WTC11 (cell line): ENCODE measurements around the gene DGCR2. TPM values are rescaled to one million over a fixed set of nuclear protein-coding genes. Genes with fewer than 3 reads are reported as not detected.

Source experiments
- ATAC-seq: fragments of 200-7000 bp; cut with Tn5 transposase; 2 replicates; pipeline ENCODE4 v1.10.0; 2021; ENCODE audit warnings: mild to moderate bottlenecking, moderate library complexity
- CTCF ChIA-PET: fragments of 300-600 bp; sonication (Branson Sonifier 250); formaldehyde crosslinking; loops from one replicate; lab custom pipeline; 2021; ENCODE audit warnings: antibody characterized with exemption; lab: Charles Lee
- POLR2A ChIA-PET: fragments of 350-600 bp; sonication (Branson Sonifier 250); formaldehyde crosslinking; loops from one replicate; lab custom pipeline; 2021; ENCODE audit warnings: antibody characterized with exemption; lab: Charles Lee
- DNase-seq: peaks from one replicate; pipeline ENCODE4 v3.0.0; 2021; ENCODE audit warnings: low spot score
- H3K27ac Mint-ChIP-seq: 2 replicates; pipeline ENCODE4 v1.8.0; 2021; ENCODE audit warnings: mixed read lengths
- H3K27me3 Mint-ChIP-seq: 2 replicates; pipeline ENCODE4 v1.8.0; 2021; ENCODE audit warnings: low read depth, mild to moderate bottlenecking, moderate library complexity, mixed read lengths
- H3K36me3 Mint-ChIP-seq: 2 replicates; pipeline ENCODE4 v1.8.0; 2021; ENCODE audit warnings: mixed read lengths
- H3K4me1 Mint-ChIP-seq: 2 replicates; pipeline ENCODE4 v1.8.0; 2022; ENCODE audit warnings: mixed read lengths
- H3K4me3 Mint-ChIP-seq: 2 replicates; pipeline ENCODE4 v1.8.0; 2021; ENCODE audit warnings: mild to moderate bottlenecking, moderate library complexity, mixed read lengths
- H3K9me3 Mint-ChIP-seq: 2 replicates; pipeline ENCODE4 v1.8.0; 2021; ENCODE audit warnings: mixed read lengths
- AR ChIP-seq: fragments of 250-450 bp; sonication (Bioruptor Pico); IDR thresholded peaks from 2 replicates; pipeline ENCODE4 v1.9.0; 2021; ENCODE audit warnings: mild to moderate bottlenecking
- E2F1 ChIP-seq: sonication (generic); formaldehyde crosslinking; IDR thresholded peaks from 2 replicates; pipeline ENCODE4 v1.8.0; 2022; ENCODE audit warnings: mild to moderate bottlenecking, missing genetic modification reagents
- ESRRA ChIP-seq: sonication (generic); formaldehyde crosslinking; IDR thresholded peaks from 2 replicates; pipeline ENCODE4 v1.8.1; 2022; ENCODE audit warnings: mild to moderate bottlenecking, missing genetic modification reagents, borderline replicate concordance
- ETV6 ChIP-seq: sonication (generic); formaldehyde crosslinking; IDR thresholded peaks from 2 replicates; pipeline ENCODE4 v1.8.1; 2022; ENCODE audit warnings: mild to moderate bottlenecking, missing genetic modification reagents
- FOXJ3 ChIP-seq: sonication (generic); formaldehyde crosslinking; IDR thresholded peaks from 2 replicates; pipeline ENCODE4 v1.9.0; 2021; ENCODE audit warnings: missing genetic modification reagents, mild to moderate bottlenecking, borderline replicate concordance
- FOXP1 ChIP-seq: sonication (generic); formaldehyde crosslinking; IDR thresholded peaks from 2 replicates; pipeline ENCODE4 v1.8.0; 2022; ENCODE audit warnings: missing genetic modification reagents, mild to moderate bottlenecking, moderate library complexity, borderline replicate concordance
- GRHL2 ChIP-seq: fragments of 250-450 bp; sonication (Bioruptor Pico); IDR thresholded peaks from 2 replicates; pipeline ENCODE4 v1.8.0; 2022; ENCODE audit warnings: mild to moderate bottlenecking, moderate library complexity; ENCODE audit not compliant: insufficient replicate concordance, severe bottlenecking
- HMGXB4 ChIP-seq: sonication (generic); formaldehyde crosslinking; IDR thresholded peaks from 2 replicates; pipeline ENCODE4 v1.8.1; 2023; ENCODE audit warnings: mild to moderate bottlenecking, moderate library complexity, missing genetic modification reagents
- NR1H2 ChIP-seq: sonication (generic); formaldehyde crosslinking; IDR thresholded peaks from 2 replicates; pipeline ENCODE4 v1.9.0; 2021; ENCODE audit warnings: mild to moderate bottlenecking, moderate library complexity, missing genetic modification reagents
- PRDM15 ChIP-seq: sonication (generic); formaldehyde crosslinking; IDR thresholded peaks from 2 replicates; pipeline ENCODE4 v1.8.0; 2022; ENCODE audit warnings: missing genetic modification reagents
- RORB ChIP-seq: fragments of 250-450 bp; sonication (Bioruptor Pico); IDR thresholded peaks from 2 replicates; pipeline ENCODE4 v1.9.0; 2021; ENCODE audit warnings: mild to moderate bottlenecking
- SMAD3 ChIP-seq: sonication (generic); formaldehyde crosslinking; IDR thresholded peaks from 2 replicates; pipeline ENCODE4 v1.8.0; 2022; ENCODE audit warnings: missing genetic modification reagents, mild to moderate bottlenecking, borderline replicate concordance
- SP1 ChIP-seq: sonication (generic); formaldehyde crosslinking; conservative IDR thresholded peaks from 2 replicates; pipeline ENCODE4 v1.8.1; 2022; ENCODE audit warnings: missing genetic modification reagents
- ZBTB21 ChIP-seq: sonication (generic); formaldehyde crosslinking; IDR thresholded peaks from 2 replicates; pipeline ENCODE4 v1.8.1; 2023; ENCODE audit warnings: mild to moderate bottlenecking, missing genetic modification reagents, borderline replicate concordance
- ZNF232 ChIP-seq: sonication (generic); formaldehyde crosslinking; IDR thresholded peaks from 2 replicates; pipeline ENCODE4 v1.8.0; 2022; ENCODE audit warnings: mild to moderate bottlenecking, missing genetic modification reagents
- ZNF317 ChIP-seq: sonication (generic); formaldehyde crosslinking; IDR thresholded peaks from 2 replicates; pipeline ENCODE4 v1.8.1; 2023; ENCODE audit warnings: low read depth, mild to moderate bottlenecking, moderate library complexity, missing genetic modification reagents, borderline replicate concordance
- ZNF396 ChIP-seq: fragments of 250-450 bp; sonication (Bioruptor Pico); IDR thresholded peaks from 2 replicates; pipeline ENCODE4 v1.8.0; 2021; ENCODE audit warnings: mild to moderate bottlenecking, moderate library complexity, borderline replicate concordance
- ZNF423 ChIP-seq: fragments of 250-450 bp; sonication (Bioruptor Pico); IDR thresholded peaks from 2 replicates; pipeline ENCODE4 v2.1.2; 2022; ENCODE audit warnings: mild to moderate bottlenecking, moderate library complexity
- total RNA-seq: library from RNA; stranded (reverse); gene quantifications from 3 replicates; pipeline ENCODE4 v1.2.3, GENCODE V29; 2021

The DGCR2 gene
- total RNA-seq, 1 experiment from 2014 or later = 64.2 TPM

GRCh38 chr22:19082101-19082500 is 40.1 kb downstream of the DGCR2 start:
- TF ChIP-seq ZBTB21 (CRISPR knock-in tag) (no peak), AR (CRISPR knock-in tag) (no peak), ZNF423 (CRISPR knock-in tag) (no peak), ZNF232 (CRISPR knock-in tag) (no peak), ZNF396 (CRISPR knock-in tag) (no peak), GRHL2 (CRISPR knock-in tag) (no peak), HMGXB4 (CRISPR knock-in tag) (no peak), NR1H2 (no peak), ZNF317 (no peak), FOXP1 (no peak), E2F1 (CRISPR knock-in tag) (no peak), SMAD3 (CRISPR knock-in tag) (no peak), PRDM15 (no peak)
- Mint-ChIP-seq H3K27ac (no peak overlapping the region), H3K27me3 (no peaks in the 10 kb centered on the region), H3K4me3 (no peak overlapping the region), H3K4me1 (peaks cover 10% of the 10 kb centered on the region), H3K9me3 (peaks cover 4% of the 10 kb centered on the region), H3K36me3 (peaks cover 24% of the 10 kb centered on the region)
- no peak for DNase-seq
- ATAC-seq = no peak
- POLR2A ChIA-PET = no interaction called here
- CTCF ChIA-PET = interaction anchor here (0.6 kb wide), 1 partner anchor 393 kb away, joined by 3 read pairs; no protein-coding TSS in a partner anchor

GRCh38 chr22:19081351-19081750 is 40.9 kb downstream of the DGCR2 start:
- Mint-ChIP-seq H3K36me3 (peaks cover 20% of the 10 kb centered on the region), H3K27ac (no peak overlapping the region), H3K4me3 (no peak overlapping the region), H3K9me3 (peaks cover 4% of the 10 kb centered on the region), H3K27me3 (no peaks in the 10 kb centered on the region), H3K4me1 (peaks cover 6% of the 10 kb centered on the region)
- DNase-seq (no peak), ATAC-seq (no peak)
- TF ChIP-seq SP1 (CRISPR knock-in tag) = no peak
- TF ChIP-seq ESRRA (CRISPR knock-in tag) = no peak
- no peak for TF ChIP-seq FOXJ3 (CRISPR knock-in tag)
- no peak for TF ChIP-seq NR1H2
- TF ChIP-seq ZNF232 (CRISPR knock-in tag) = no peak
- TF ChIP-seq RORB (CRISPR knock-in tag) = no peak
- no peak for TF ChIP-seq ETV6 (CRISPR knock-in tag)
- TF ChIP-seq GRHL2 (CRISPR knock-in tag) = no peak
- ChIA-PET POLR2A (no interaction called here), CTCF (interaction anchor here (0.6 kb wide), 1 partner anchor 393 kb away, joined by 3 read pairs; no protein-coding TSS in a partner anchor)
